Measurements from ENCODE around the gene PTPRN2.

- no peak for TF ChIP-seq CTCF (IDR thresholded peaks at IDR 0.05)
- no peak for TF ChIP-seq ZFX (IDR thresholded peaks at IDR 0.05; ENCODE audit: borderline replicate concordance)
Observed at GRCh38 chr7:158609313-158609974, 21.8 kb upstream of the PTPRN2 start.
